Measurements from ENCODE around the gene SP140. TPM values are rescaled to one million over a fixed set of nuclear protein-coding genes. Genes with fewer than 3 reads are reported as not detected.

The SP140 gene
- total RNA-seq, 1 donor from 2014 or later: 0.06 TPM

- no peaks in the 10 kb centered on the region for H4K20me1 ChIP-seq (ENCODE audit: low read depth)
- no peak overlapping the region for H3K27ac ChIP-seq
- H3K9me3 ChIP-seq (ENCODE audit: low read depth): no peaks in the 10 kb centered on the region
- H3K4me1 ChIP-seq: peaks cover 7% of the 10 kb centered on the region
- H3K4me1 Mint-ChIP-seq: peaks cover 4% of the 10 kb centered on the region
- H3F3A ChIP-seq (ENCODE audit: low read depth): no peaks in the 10 kb centered on the region
- H3K4me2 ChIP-seq: no peak overlapping the region
- no peaks in the 10 kb centered on the region for H3K36me3 ChIP-seq
- no peak overlapping the region for H3K4me3 Mint-ChIP-seq
- H3K9me3 Mint-ChIP-seq: no peaks in the 10 kb centered on the region
- DNase-seq (ENCODE audit: low spot score): no peak
- no peaks in the 10 kb centered on the region for H3K79me2 ChIP-seq (ENCODE audit: low read depth)
- H3K9ac ChIP-seq: no peak overlapping the region
- peaks cover 2% of the 10 kb centered on the region for H3K27me3 Mint-ChIP-seq (ENCODE audit: insufficient read depth, low read depth)
- H3K4me3 ChIP-seq: no peak overlapping the region
- TF ChIP-seq EZH2phosphoT487 (IDR thresholded peaks at IDR 0.05) (no peak), EZH2 (IDR thresholded peaks at IDR 0.05) (no peak)
- TF ChIP-seq, protein P1, sequence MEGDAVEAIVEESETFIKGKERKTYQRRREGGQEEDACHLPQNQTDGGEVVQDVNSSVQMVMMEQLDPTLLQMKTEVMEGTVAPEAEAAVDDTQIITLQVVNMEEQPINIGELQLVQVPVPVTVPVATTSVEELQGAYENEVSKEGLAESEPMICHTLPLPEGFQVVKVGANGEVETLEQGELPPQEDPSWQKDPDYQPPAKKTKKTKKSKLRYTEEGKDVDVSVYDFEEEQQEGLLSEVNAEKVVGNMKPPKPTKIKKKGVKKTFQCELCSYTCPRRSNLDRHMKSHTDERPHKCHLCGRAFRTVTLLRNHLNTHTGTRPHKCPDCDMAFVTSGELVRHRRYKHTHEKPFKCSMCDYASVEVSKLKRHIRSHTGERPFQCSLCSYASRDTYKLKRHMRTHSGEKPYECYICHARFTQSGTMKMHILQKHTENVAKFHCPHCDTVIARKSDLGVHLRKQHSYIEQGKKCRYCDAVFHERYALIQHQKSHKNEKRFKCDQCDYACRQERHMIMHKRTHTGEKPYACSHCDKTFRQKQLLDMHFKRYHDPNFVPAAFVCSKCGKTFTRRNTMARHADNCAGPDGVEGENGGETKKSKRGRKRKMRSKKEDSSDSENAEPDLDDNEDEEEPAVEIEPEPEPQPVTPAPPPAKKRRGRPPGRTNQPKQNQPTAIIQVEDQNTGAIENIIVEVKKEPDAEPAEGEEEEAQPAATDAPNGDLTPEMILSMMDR (IDR thresholded peaks at IDR 0.05): no peak
- no peak overlapping the region for H2AFZ ChIP-seq (replicated peaks)
- H3K27me3 ChIP-seq: no peaks in the 10 kb centered on the region
- no peaks in the 10 kb centered on the region for H3K36me3 Mint-ChIP-seq
- no peak overlapping the region for H3K27ac Mint-ChIP-seq
Measured at GRCh38 chr2:230266638-230267037, 41.1 kb downstream of the SP140 start.

- Mint-ChIP-seq H3K27ac (no peak overlapping the region), H3K27me3 (ENCODE audit: insufficient read depth, low read depth) (peaks cover 2% of the 10 kb centered on the region), H3K9me3 (no peaks in the 10 kb centered on the region), H3K4me3 (no peak overlapping the region), H3K4me1 (peaks cover 4% of the 10 kb centered on the region), H3K36me3 (no peaks in the 10 kb centered on the region)
- Histone ChIP-seq H3K9me3 (ENCODE audit: low read depth) (no peaks in the 10 kb centered on the region), H3K4me2 (no peak overlapping the region), H3K36me3 (no peaks in the 10 kb centered on the region), H2AFZ (replicated peaks) (no peak overlapping the region), H3K27me3 (no peaks in the 10 kb centered on the region), H3K4me1 (peaks cover 7% of the 10 kb centered on the region), H3K79me2 (ENCODE audit: low read depth) (no peaks in the 10 kb centered on the region), H3K4me3 (no peak overlapping the region), H4K20me1 (ENCODE audit: low read depth) (no peaks in the 10 kb centered on the region), H3K9ac (no peak overlapping the region), H3K27ac (no peak overlapping the region), H3F3A (ENCODE audit: low read depth) (no peaks in the 10 kb centered on the region)
- DNase-seq (ENCODE audit: low spot score): no peak
- no peak for TF ChIP-seq EZH2 (IDR thresholded peaks at IDR 0.05)
- TF ChIP-seq, protein P1 (IDR thresholded peaks at IDR 0.05): no peak
- no peak for TF ChIP-seq EZH2phosphoT487 (IDR thresholded peaks at IDR 0.05)
Measured at GRCh38 chr2:230267059-230267458, 41.5 kb downstream of the SP140 start.

DNA sequence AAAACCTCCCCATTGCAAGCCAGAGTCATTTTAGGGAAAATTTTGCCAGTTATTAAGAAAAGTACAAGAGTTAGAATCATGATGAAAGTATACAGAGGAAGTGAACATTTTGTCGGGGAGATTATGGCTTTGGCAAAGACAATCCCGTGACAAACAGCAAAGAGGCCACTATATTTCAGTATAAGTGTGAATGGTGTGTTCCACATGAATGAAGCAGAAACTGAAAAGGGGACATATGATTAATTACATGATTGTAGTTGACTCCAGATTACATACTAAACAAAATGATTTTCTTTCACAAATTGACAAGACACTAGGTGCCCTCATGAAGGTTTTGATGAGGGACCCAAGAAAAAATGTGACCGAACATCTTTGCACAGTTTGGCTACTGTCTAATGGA, 42.0 kb downstream of the SP140 start:
- H4K20me1 ChIP-seq (ENCODE audit: low read depth): no peaks in the 10 kb centered on the region
- H3K4me1 ChIP-seq: peaks cover 7% of the 10 kb centered on the region
- H3K4me3 ChIP-seq: no peak overlapping the region
- DNase-seq (ENCODE audit: low spot score): no peak
- TF ChIP-seq, protein P1 (IDR thresholded peaks at IDR 0.05): no peak
- TF ChIP-seq EZH2phosphoT487 (IDR thresholded peaks at IDR 0.05): no peak
- no peak for TF ChIP-seq EZH2 (IDR thresholded peaks at IDR 0.05)
- peaks cover 2% of the 10 kb centered on the region for H3K27me3 Mint-ChIP-seq (ENCODE audit: insufficient read depth, low read depth)
- H3K79me2 ChIP-seq (ENCODE audit: low read depth): no peaks in the 10 kb centered on the region
- H3K36me3 Mint-ChIP-seq: no peaks in the 10 kb centered on the region
- no peak overlapping the region for H3K4me3 Mint-ChIP-seq
- no peaks in the 10 kb centered on the region for H3K9me3 ChIP-seq (ENCODE audit: low read depth)
- H3K27ac Mint-ChIP-seq: no peak overlapping the region
- no peaks in the 10 kb centered on the region for H3K9me3 Mint-ChIP-seq
- no peaks in the 10 kb centered on the region for H3F3A ChIP-seq (ENCODE audit: low read depth)
- no peak overlapping the region for H2AFZ ChIP-seq (replicated peaks)
- H3K36me3 ChIP-seq: no peaks in the 10 kb centered on the region
- no peaks in the 10 kb centered on the region for H3K27me3 ChIP-seq
- no peak overlapping the region for H3K27ac ChIP-seq
- no peak overlapping the region for H3K4me2 ChIP-seq
- H3K9ac ChIP-seq: no peak overlapping the region
- peaks cover 4% of the 10 kb centered on the region for H3K4me1 Mint-ChIP-seq

Measured in neural progenitor cell (in vitro differentiated cells).